ENCODE data around the gene PCDHB7.

DNA sequence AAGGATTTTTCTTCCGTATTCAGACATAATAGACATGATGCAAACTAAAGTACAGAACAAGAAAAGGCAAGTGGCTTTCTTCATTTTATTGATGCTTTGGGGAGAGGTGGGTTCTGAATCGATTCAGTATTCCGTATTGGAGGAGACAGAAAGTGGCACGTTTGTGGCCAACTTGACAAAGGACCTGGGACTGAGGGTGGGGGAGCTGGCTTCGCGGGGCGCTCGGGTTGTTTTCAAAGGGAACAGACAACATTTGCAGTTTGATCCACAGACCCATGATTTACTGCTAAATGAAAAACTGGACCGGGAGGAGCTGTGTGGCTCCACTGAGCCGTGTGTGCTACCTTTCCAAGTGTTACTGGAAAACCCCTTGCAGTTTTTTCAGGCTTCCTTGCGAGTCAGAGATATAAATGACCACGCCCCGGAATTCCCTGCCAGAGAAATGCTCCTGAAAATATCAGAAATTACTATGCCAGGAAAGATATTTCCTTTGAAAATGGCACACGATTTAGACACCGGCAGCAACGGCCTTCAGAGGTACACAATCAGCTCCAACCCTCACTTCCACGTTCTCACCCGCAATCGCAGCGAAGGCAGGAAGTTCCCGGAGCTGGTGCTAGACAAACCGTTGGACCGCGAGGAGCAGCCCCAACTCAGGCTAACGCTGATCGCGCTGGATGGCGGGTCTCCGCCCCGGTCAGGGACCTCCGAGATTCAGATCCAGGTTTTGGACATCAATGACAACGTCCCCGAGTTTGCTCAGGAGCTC is 22.0 kb upstream of the PCDHB7 start:
- TF ChIP-seq, protein P1, sequence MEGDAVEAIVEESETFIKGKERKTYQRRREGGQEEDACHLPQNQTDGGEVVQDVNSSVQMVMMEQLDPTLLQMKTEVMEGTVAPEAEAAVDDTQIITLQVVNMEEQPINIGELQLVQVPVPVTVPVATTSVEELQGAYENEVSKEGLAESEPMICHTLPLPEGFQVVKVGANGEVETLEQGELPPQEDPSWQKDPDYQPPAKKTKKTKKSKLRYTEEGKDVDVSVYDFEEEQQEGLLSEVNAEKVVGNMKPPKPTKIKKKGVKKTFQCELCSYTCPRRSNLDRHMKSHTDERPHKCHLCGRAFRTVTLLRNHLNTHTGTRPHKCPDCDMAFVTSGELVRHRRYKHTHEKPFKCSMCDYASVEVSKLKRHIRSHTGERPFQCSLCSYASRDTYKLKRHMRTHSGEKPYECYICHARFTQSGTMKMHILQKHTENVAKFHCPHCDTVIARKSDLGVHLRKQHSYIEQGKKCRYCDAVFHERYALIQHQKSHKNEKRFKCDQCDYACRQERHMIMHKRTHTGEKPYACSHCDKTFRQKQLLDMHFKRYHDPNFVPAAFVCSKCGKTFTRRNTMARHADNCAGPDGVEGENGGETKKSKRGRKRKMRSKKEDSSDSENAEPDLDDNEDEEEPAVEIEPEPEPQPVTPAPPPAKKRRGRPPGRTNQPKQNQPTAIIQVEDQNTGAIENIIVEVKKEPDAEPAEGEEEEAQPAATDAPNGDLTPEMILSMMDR (IDR thresholded peaks at IDR 0.05) = no peak
- TF ChIP-seq ELF4 (CRISPR knock-in tag; IDR thresholded peaks at IDR 0.05; ENCODE audit: low read depth) = no peak
- TF ChIP-seq SMAD3 (CRISPR knock-in tag; IDR thresholded peaks at IDR 0.05; ENCODE audit: borderline replicate concordance) = no peak
